ENCODE results near the gene EPOP.
"Not testable (repeated sequence)": the region's sequence is repeated elsewhere in the genome, so short reads cannot be mapped to it uniquely, and the experiment has no call there.

The EPOP gene

DNA sequence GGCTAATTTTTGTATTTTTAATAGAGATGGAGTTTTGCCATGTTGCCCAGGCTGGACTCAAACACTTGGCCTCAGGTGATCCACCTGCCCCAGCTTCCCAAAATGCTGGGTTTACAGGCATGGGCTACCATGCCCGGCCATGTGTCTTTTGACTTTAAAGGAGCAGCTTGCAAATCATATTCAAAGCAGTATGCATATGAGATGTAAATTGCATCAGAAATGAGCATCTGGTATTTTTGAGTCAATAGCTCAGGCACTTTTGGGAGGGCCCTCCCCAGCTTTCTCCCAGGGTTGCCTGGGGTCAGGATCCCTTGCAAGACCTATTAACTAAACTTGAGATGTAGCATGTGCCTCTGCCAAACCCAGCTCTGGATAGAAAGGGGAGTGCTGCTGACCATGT is 21.5 kb downstream of the EPOP start:
- no peak for DNase-seq (ENCODE audit: low read depth in 2 of 2)

DNA sequence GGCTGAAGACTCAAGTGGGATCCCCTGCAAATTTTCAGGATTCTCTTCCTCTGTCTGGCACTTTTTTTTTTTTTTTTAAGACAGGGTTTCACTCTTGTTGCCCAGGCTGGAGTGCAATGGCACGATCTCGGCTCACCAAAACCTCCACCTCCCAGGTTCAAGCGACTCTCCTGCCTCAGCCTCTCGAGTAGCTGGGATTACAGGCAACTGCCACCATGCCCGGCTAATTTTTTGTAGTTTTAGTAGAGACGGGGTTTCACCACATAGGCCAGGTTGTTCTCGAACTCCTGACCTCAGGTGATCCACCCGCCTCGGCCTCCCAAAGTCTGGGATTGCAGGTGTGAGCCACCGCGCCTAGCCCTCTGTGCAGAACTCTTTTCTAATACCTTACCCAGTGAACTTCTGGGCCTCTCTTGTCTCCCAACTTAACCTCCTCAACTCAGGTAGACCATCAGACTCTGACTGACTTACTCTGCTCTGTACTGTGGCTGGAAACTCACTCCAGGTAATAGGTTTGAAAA is 24.0 kb downstream of the EPOP start:
- DNase-seq (ENCODE audit: low read depth in 2 of 2) = not testable (repeated sequence)

DNA sequence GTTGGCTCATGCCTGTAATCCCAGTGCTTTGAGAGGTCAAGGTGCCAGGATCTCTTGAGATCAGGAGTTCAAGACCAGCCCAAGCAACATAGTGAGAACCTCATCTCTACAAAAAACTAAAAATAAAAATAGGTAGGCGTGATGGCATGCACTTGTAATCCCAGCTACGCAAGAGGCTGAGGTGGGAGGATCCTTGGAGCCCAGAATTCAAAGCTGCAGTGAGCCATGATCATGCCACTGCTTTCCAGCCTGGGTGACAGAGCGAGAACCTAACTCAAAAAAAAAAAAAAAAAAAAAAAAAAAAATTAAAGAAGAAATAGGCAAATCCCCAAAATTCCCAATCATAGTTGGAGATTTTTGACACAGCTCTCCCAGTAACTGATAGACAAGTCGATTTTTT is 36.8 kb downstream of the EPOP start:
- no peak for DNase-seq (ENCODE audit: low read depth in 2 of 2)

DNA sequence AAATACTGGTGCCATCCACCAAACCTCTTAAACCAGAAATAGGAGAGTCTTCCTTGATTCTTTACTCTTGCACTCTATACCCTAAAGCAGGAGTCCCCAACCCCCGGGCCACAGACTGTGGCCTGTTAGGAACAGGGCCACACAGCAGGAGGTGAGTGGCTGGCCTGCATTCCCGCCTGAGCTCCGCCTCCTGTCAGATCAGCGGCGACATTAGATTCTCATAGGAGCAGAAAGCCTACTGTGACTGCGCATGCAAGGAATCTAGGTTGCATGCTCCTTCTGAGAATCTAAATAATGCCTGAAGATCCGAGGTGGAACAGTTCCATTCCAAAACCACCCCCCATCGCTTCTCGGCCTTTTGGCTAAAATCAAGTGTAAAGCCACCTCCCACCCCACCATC is 38.7 kb downstream of the EPOP start:
- DNase-seq (ENCODE audit: low read depth in 2 of 2) = no peak

DNA sequence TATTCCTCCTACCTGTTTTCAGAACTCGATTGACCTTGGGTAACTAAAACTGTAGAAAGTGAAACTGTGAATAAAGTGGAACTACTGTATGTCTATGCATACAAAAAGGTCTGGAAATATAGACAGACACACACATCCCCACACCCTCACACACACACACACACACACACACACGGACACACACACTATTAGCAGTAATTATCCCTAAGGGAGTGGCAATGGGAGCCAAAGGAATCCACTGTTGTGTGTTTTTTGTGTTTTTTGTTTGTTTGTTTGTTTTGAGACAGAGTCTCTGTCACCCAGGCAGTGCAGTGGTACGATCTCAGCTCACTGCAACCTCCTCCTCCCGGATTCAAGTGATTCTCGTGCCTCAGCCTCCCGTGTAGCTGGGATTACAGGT is 42.4 kb downstream of the EPOP start:
- no peak for DNase-seq (ENCODE audit: low read depth in 2 of 2)

DNA sequence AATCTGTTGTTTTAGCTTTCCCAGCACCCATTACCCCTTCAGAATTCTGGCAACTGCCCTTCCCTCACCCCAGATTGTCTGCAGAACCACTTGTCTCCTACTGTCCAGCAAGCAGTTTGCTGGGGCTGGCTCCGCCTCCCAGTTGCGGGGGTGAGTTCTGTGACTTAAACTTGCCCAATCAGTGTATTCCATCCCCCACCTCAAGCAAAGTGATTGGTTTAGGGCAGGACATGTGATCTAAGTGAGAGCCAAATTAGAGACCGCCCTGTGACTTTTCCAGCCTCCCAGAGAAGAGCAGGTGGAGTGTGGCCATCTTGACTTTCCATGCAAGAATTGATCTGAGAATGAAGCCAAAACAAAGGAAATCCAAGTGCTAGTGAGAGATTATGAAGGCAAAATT is 46.3 kb downstream of the EPOP start:
- DNase-seq (ENCODE audit: low read depth in 2 of 2) = no peak

DNA sequence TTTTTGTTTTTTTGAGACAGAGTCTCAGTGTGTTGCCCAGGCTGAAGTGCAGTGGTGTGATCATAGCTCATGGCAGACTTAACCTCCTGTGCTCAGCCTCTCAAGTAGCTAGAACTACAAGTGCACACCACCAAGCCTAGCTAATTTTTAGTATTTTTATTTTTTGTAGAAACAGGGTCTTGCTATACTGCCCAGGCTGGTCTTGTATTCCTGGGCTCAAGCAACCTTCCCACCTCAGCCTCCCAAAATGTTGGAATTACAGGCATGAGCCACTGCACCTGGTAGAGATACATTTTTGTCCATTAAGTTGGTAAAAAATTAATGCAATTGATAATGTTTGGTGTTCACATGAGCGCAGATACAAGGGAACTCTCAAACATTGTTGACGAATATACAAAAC is 46.8 kb downstream of the EPOP start:
- no peak for DNase-seq (ENCODE audit: low read depth in 2 of 2)

DNA sequence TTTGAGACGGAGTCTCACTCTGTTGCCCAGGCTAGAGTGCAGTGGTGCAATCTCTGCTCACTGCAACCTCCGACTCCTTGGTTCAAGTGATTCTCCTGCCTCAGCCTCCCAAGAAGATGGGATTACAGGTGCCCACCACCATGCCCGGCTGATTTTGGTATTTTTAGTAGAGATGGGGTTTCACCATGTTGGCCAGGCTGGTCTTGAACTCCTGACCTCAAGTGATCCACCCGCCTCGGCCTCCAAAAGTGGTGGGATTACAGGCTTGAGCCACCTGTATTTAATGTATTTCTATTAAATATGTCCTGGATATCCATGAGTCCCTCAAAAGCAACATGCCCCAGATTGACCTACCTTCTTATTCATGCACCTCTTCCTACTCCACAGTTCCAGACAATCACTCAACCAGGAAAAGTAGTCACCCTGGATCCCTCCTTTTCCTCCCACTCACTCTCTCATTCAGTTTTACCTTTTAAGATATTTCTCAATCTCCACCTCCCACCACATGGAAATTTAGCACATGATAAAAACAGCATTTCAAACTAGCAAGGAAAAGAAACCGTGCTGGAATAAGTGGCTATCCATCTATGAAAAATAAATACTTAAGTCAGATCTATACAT is 48.0 kb downstream of the EPOP start:
- not testable (repeated sequence) for DNase-seq (ENCODE audit: low read depth in 2 of 2)

DNA sequence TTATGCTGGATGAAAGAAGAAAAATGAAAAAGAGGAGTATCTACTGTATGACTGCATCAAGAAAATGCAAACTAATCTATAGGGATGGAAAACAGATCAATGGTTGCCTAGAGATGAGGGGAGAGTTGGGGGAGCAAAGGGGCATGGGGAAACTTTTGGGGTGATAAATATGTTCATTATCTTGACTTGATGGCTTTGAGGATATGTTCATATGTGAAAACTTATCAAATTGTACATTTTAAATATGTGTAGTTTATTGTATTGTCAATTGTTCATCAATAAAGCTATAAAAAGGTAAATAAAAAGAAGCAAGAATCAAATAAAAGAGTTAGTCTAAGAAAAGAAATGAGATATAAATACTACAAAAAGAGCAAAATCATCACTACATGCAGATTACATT is 49.3 kb downstream of the EPOP start:
- no peak for DNase-seq (ENCODE audit: low read depth in 2 of 2)

DNA sequence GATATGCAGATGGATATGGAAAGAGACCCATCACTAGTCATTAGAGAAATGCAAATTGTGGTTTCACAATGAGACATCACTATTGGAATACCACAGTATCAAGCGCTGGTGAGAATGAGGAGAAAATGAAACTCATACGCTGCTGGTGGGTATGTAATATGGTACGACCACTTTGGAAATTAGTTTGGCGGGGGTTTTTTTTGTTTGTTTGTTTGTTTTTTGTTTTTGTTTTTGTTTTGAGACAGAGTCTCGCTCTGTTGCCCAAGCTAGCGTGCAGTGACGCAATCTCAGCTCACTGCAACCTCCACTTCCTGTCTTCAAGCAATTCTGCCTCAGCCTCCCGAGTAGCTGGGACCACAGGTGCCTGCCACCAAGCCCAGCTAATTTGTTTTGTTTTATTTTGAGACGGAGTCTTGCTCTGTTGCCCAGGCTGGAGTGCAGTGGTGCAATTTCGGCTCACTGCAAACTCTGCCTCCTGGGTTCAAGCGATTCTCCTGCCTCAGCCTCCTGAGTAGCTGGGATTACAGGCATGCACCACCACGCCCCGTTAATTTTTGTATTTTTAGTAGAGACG is 49.9 kb downstream of the EPOP start:
- not testable (repeated sequence) for DNase-seq (ENCODE audit: low read depth in 2 of 2)

Data from stimulated activated CD8-positive, alpha-beta memory T cell treated with anti-CD3 and anti-CD28 coated beads, Interleukin-7, amount 100 ng/mL, for 4 hours (primary cell).